Duodenal mucosa (tissue), 2 donors: ENCODE data around the gene GDF3.
A peak's percentile ranks its signal among the peaks of the same experiment; 100 is the strongest.
"Not testable (repeated sequence)": the region's sequence is repeated elsewhere in the genome, so short reads cannot be mapped to it uniquely, and the experiment has no call there.

Source experiments
- H3K27ac ChIP-seq: one replicate; pipeline ENCODE4 v1.7.0; 2013; ENCODE audit warnings: low read depth, low read length
- H3K27me3 ChIP-seq, 2 donors: one replicate each; pipeline ENCODE4 v1.7.0; 2013; ENCODE audit warnings: low read length in 2 of 2, control low read depth in 1 of 2; ENCODE audit not compliant: insufficient read depth in 2 of 2, control insufficient read depth in 1 of 2
- H3K36me3 ChIP-seq, 2 donors: one replicate each; pipeline ENCODE4 v1.7.0; 2013; ENCODE audit warnings: low read length in 2 of 2, control low read depth in 1 of 2; ENCODE audit not compliant: insufficient read depth in 2 of 2, control insufficient read depth in 1 of 2
- H3K4me1 ChIP-seq, 2 donors: one replicate each; pipeline ENCODE4 v1.7.0; 2013; ENCODE audit warnings: low read length in 2 of 2, control low read depth in 1 of 2; ENCODE audit not compliant: insufficient read depth in 2 of 2, control insufficient read depth in 1 of 2
- H3K4me3 ChIP-seq, 2 donors: one replicate each; pipeline ENCODE4 v1.7.0; 2013; ENCODE audit warnings: low read length in 2 of 2, low read depth in 1 of 2
- H3K9ac ChIP-seq, 2 donors: one replicate each; pipeline ENCODE4 v1.7.0; 2013; ENCODE audit warnings: low read length in 2 of 2, low read depth in 1 of 2
- H3K9me3 ChIP-seq, 2 donors: one replicate each; pipeline ENCODE4 v1.7.0; 2013; ENCODE audit warnings: low read length in 2 of 2, control low read depth in 1 of 2; ENCODE audit not compliant: control insufficient read depth in 1 of 2

The GDF3 gene

DNA sequence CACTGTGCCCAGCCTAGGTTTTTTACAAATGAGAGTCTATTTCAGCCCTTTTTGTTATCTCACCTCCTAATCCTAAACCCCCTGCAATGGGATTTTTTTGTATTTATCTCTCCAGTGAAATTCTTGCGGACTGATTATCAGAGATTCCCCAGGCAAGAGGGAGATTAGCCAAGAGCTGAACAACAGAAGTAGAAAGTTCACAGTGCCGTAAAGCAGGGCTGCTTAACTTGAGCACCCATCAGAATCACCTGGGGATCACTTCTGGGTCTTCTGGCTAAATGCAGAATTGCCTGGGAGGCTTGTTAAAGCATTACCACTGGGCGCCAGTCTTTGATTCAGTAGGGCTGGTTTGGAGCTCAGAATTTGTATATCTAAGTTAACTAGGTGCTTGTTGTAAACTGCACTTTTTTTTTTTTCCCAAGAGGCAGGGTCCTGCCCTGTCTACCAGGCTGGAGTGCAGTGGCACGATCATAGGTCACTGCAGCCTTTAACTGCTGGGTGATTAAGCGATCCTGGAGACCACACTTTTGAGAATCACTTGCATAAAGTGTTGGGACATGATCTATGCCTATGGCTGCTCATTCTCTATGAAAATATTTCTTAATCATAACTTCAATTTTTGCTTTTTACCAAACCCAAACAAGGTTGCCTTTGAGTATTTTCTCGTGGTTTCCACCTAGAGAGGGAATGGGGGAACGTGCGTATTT, 14.5 kb upstream of the GDF3 start:
- H3K4me3 ChIP-seq: no peak overlapping the region
- no peaks in the 10 kb centered on the region for H3K4me1 ChIP-seq
- no peaks in the 10 kb centered on the region for H3K36me3 ChIP-seq
- no peaks in the 10 kb centered on the region for H3K9me3 ChIP-seq
- H3K27me3 ChIP-seq: no peaks in the 10 kb centered on the region
- H3K27ac ChIP-seq: no peak overlapping the region
- no peak overlapping the region for H3K9ac ChIP-seq

DNA sequence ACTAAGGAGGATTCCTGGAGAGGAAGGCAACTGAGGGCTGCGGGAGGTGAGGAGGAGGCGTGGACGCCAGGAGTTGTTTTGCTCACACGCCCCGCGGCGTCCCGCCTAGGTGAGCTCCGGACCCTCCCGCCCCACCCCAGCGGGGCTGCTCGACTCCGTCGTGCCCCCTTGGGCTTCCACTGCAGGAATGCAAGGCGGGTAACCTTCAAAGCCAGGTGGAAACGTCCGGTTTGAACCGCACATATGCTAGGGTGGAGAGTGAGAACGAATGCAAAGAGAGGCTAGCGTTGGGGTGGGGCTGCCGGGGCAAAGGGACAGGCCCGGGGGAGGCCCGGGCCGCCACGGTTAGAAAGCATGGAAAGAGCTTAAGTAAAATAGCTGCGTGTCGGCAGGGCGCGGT, 10.3 kb upstream of the GDF3 start:
- H3K27ac ChIP-seq: no peak overlapping the region

DNA sequence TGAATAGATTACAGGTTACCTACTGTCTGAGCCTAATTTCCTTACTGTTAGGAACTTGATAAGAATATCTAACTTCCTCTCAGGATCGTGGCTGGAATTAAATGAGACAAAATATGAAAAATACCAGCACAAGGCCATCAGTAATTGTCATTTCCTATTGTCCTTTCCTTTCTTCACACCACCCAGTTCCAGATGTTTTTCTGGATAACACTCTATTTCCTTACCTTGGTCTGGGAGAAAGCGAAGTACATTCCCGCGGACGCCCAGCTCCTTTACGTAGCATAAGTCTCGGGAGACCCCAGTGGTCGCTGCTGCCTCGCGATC, 376 bp downstream of the GDF3 start:
- Histone ChIP-seq H3K36me3 (no peaks in the 10 kb centered on the region), H3K27ac (no peak overlapping the region), H3K9ac (no peak overlapping the region), H3K4me3 (peak overlapping the region in 1 of 2 donors; percentile 16), H3K9me3 (no peaks in the 10 kb centered on the region), H3K4me1 (peaks cover 4 to 8% of the 10 kb centered on the region in 2 donors), H3K27me3 (no peaks in the 10 kb centered on the region)

More for the DNA sequence above, 10.3 kb upstream of the GDF3 start:
- Histone ChIP-seq H3K36me3 (no peaks in the 10 kb centered on the region), H3K9ac (no peak overlapping the region), H3K4me1 (no peaks in the 10 kb centered on the region), H3K27me3 (no peaks in the 10 kb centered on the region), H3K9me3 (no peaks in the 10 kb centered on the region), H3K4me3 (no peak overlapping the region)

DNA sequence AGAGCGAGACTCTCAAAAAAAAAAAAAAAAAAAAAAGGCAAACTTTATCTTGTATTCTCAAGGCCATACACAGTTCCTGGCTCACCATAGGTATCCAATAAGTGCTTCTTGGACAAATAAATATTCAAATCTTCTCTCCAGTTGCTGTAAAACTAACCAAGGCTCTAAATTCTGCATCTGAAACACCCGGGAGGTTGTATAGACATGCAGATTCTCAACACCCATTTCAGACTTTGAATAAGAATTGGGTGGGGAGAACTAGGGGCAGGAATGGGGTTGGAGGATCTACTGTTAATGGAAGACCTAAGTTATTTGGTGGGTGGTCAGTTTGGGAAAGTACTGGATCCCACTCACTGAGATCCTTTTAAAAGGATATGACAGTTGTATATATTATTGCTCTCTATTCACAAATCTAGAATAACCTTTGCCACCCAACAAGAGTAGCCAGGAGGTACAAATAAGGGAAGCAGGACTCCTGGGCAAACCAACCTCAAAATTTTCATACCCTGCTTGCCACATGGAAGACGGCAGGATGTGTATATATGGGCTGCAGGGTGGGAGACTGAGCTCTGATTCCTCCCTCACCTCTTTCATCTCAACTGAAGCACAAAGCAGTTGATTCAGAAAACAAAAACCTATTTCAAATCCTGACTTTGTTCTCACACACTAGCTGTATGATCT, 879 bp downstream of the GDF3 start:
- Histone ChIP-seq H3K9me3 (no peaks in the 10 kb centered on the region), H3K4me3 (no peak overlapping the region), H3K9ac (no peak overlapping the region), H3K27ac (no peak overlapping the region), H3K4me1 (peaks cover 4 to 8% of the 10 kb centered on the region in 2 donors), H3K27me3 (no peaks in the 10 kb centered on the region), H3K36me3 (no peaks in the 10 kb centered on the region)

DNA sequence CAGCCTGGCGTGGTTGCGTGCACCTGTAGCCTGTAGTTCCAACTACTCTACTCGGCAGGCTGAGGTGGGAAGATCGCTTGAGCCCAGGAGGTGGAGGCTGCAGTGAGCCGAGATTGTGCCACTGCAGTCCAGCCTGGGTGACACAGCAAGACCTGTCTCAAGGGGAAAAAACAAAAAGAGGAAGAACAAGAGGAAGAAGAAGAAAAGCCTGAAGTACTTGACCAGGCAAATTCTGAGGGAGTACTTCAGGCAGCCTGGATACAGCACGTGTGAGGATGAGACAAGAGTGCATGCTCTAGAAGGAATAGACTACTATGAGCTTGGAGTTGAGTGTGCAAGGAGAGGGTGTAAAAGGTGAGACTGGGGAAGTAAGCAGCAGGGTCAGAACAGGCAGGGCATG, 1.8 kb downstream of the GDF3 start:
- H3K4me1 ChIP-seq: peaks cover 4 to 8% of the 10 kb centered on the region in 2 donors
- H3K27ac ChIP-seq: no peak overlapping the region
- no peaks in the 10 kb centered on the region for H3K9me3 ChIP-seq
- no peaks in the 10 kb centered on the region for H3K27me3 ChIP-seq
- H3K9ac ChIP-seq: no peak overlapping the region
- no peaks in the 10 kb centered on the region for H3K36me3 ChIP-seq
- H3K4me3 ChIP-seq: no peak overlapping the region

DNA sequence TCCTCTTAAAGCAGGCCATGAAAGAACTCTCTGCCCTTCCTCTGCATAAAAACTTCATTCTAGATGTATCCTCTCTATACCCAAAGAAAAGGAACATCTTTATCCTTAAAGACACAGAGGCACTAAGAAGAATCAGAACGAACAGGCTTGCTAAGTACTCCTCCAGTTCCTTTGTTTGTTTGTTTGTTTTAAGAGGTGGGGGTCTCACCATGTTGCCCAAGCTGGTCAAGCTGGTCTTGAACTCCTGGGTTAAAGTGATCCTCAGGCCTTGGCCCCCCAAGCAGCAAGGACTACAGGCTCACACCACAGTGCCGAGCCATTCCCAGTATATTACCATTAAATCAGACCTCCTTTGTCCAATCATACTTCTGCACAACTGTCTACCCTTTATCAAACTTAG, 14.0 kb downstream of the GDF3 start:
- Histone ChIP-seq H3K4me3 (no peak overlapping the region), H3K4me1 (peaks cover 0 to 9% of the 10 kb centered on the region in 2 donors), H3K36me3 (no peaks in the 10 kb centered on the region), H3K9me3 (no peaks in the 10 kb centered on the region), H3K27ac (no peak overlapping the region), H3K27me3 (no peaks in the 10 kb centered on the region), H3K9ac (no peak overlapping the region)

DNA sequence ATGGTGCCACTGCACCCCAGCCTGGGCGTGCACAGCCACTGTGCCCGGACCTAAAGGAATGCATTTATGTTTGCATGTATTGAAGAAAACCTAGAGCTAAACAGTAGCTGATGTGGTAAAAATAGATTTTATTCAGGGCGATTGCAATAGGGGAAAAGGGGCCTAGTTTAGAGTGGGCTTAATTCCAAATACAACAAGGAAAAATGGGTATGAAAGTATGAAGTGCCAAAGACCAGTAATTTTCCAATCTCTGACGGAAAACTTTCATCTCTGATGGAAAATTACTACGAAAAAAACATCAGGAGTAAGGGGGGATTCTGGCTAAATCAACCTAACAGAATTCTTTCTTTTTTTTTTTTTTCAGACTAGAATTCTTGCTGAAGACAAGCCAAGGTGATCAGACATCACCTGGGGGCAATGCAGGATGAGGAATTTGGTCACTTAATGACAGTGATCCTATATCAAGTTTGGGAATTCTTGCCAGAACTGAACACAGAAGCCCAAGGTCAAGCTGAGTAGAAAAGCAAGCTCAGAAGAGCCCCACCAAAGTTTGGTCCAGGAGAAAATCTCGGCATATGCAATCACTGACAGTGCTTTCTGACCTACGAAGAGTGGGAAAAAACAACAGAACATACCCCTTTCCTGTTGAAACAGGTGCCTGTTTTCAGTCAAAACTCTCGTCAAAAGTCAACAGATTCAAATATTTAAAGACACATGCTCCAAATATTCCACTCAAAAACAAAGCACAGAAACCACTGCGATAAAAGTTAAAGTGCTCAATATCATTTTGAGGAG, 16.1 kb downstream of the GDF3 start:
- Histone ChIP-seq H3K27ac (no peak overlapping the region), H3K4me1 (peaks cover 0 to 9% of the 10 kb centered on the region in 2 donors), H3K4me3 (no peak overlapping the region), H3K9ac (no peak overlapping the region), H3K9me3 (no peaks in the 10 kb centered on the region), H3K27me3 (no peaks in the 10 kb centered on the region), H3K36me3 (no peaks in the 10 kb centered on the region)

DNA sequence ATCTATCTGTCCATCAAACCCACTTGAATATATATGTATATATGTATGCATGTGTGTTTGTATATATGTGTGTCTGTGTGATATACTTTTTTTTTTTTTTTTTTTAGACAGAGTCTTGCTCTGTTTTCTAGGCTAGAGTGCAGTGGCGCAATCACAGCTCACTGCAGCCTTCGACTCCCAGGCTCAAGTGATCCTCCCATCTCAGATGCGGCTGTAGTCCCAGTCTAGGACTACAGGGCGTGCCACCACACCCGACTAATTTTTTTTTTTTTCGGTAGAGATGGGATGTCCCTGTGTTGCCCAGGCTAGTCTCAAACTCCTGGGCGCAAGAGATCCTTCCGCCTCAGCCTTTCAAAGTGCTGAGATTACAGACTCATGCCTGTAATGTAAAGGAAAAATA, 16.8 kb downstream of the GDF3 start:
- no peaks in the 10 kb centered on the region for H3K36me3 ChIP-seq
- peaks cover 0 to 9% of the 10 kb centered on the region in 2 donors for H3K4me1 ChIP-seq
- H3K27me3 ChIP-seq: no peaks in the 10 kb centered on the region
- H3K9me3 ChIP-seq: no peaks in the 10 kb centered on the region
- no peak overlapping the region for H3K27ac ChIP-seq
- no peak overlapping the region for H3K4me3 ChIP-seq
- H3K9ac ChIP-seq: no peak overlapping the region

DNA sequence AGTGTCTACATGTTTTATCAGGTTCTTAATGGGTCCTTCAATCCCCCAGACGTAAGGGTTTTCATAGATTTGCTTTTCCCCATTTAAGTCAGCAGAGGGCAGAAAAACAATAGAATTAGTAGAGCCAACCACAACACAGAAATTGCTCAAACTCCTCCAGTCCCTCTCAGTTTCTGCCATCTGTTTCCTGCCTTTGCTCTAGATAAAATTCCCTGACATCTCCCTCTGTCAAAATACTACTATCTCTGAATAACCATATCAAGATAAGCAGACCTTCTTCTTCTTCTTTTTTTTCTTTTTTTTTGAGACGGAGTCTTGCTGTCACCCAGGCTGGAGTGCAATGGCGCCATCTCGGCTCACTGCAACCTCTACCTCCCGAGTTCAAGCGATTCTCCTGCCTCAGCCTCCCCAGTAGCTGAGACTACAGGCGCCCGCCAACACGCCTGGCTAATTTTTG, 18.1 kb downstream of the GDF3 start:
- H3K4me1 ChIP-seq, H3K4me3 ChIP-seq: not testable (repeated sequence)

DNA sequence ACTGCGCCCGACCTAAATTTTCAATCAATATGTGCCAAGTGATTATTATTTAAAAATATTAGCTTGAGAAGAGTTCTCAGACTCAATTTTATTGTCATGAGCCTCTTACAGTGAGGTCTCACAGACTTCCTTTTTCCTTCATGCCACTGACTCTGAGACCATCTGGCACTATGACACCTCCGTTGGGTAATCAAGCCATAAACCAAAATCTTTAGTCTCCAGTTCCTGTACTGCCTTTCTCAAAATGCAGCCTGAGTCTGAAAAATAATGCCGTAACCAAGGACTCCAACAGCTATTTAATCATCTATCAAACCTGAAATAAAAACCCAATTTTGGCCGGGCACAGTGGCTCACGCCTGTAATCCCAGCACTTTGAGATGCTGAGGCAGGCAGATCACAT, 20.1 kb downstream of the GDF3 start:
- H3K4me3 ChIP-seq, H3K9me3 ChIP-seq, H3K9ac ChIP-seq, H3K4me1 ChIP-seq, H3K27ac ChIP-seq, H3K36me3 ChIP-seq, H3K27me3 ChIP-seq: not testable (repeated sequence)

More for the DNA sequence above, 18.1 kb downstream of the GDF3 start:
- not testable (repeated sequence) for H3K9ac ChIP-seq, H3K9me3 ChIP-seq, H3K36me3 ChIP-seq, H3K27ac ChIP-seq, H3K27me3 ChIP-seq
